Upper lobe of left lung (tissue), 4 donors: ENCODE data around the gene BBS9.

Experiments used
- POLR2A ChIP-seq, 4 donors: fragments of 450-650 bp; IDR thresholded peaks; one replicate each; pipeline ENCODE4 v1.5.1; 2016 to 2017; ENCODE audit warnings: antibody characterized with exemption in 4 of 4, mild to moderate bottlenecking in 2 of 4
- TF ChIP-seq, protein P1 (sequence below), 6 experiments: fragments of 450-650 bp in 4 of 6; fragments of 200-600 bp in 2 of 6; sonication (generic) in 2 of 6; IDR thresholded peaks; one replicate each; pipeline ENCODE4 v1.5.1; 2016 to 2019; ENCODE audit warnings: antibody characterized with exemption in 6 of 6

DNA sequence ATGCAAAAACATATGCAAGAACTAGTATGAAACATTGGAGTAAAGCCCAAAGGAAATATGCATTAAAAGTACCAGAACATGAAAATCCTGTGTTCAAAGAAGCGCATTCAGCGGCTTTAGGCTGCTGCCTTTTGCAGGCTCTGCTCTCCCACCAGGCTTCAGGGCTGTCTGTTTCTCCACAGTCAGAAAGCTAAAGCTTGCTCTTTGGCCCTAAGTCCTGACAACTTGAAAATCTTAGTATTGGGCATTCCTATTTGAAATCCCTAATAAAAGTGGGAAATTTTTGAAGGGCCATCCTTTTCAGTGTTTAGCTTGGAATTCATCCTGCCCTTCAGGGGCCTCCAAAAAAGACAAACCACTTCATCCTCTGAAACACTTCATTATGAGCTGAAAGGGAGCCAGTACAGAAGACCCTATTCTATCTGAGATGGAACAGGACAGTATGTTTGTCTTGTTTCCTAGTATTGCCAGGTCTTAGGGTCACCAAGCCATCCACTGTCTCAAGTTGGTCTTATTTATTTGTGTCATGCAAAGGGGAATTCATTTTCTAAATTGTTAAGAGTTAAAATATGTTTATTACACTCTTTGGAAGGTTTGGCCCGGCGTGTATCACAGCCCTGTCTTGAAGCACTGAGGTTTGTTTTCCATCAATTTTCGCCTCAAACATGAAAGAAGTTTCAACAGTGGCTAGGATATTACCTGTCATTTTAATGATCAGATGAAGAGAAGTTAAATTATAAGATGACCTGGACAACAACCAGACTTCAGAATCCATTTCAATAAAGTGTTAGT is 449.7 kb downstream of the BBS9 start:
- no peak for TF ChIP-seq POLR2A (IDR thresholded peaks at IDR 0.05)
- TF ChIP-seq, protein P1, sequence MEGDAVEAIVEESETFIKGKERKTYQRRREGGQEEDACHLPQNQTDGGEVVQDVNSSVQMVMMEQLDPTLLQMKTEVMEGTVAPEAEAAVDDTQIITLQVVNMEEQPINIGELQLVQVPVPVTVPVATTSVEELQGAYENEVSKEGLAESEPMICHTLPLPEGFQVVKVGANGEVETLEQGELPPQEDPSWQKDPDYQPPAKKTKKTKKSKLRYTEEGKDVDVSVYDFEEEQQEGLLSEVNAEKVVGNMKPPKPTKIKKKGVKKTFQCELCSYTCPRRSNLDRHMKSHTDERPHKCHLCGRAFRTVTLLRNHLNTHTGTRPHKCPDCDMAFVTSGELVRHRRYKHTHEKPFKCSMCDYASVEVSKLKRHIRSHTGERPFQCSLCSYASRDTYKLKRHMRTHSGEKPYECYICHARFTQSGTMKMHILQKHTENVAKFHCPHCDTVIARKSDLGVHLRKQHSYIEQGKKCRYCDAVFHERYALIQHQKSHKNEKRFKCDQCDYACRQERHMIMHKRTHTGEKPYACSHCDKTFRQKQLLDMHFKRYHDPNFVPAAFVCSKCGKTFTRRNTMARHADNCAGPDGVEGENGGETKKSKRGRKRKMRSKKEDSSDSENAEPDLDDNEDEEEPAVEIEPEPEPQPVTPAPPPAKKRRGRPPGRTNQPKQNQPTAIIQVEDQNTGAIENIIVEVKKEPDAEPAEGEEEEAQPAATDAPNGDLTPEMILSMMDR (IDR thresholded peaks at IDR 0.05): no peak
